H9 (cell line): Measurements from ENCODE around the gene CLEC2D. TPM values are rescaled to one million over a fixed set of nuclear protein-coding genes. Genes with fewer than 3 reads are reported as not detected.

Source experiments
- DNase-seq: peaks from one replicate; pipeline ENCODE4 v3.0.0-alpha.2; 2017
- H2AFZ ChIP-seq: one replicate; pipeline ENCODE4 v1.6.1; 2013; ENCODE audit warnings: mild to moderate bottlenecking, low read length, control low read depth, moderate library complexity
- H2AK5ac ChIP-seq: 2 replicates; pipeline ENCODE4 v1.6.1; 2013; ENCODE audit warnings: low read length, control low read depth, mixed read lengths; ENCODE audit not compliant: insufficient read length
- H2BK120ac ChIP-seq: one replicate; pipeline ENCODE4 v1.6.1; 2013; ENCODE audit warnings: low read depth, mild to moderate bottlenecking, low read length, control low read depth, inconsistent platforms; ENCODE audit not compliant: poor library complexity, severe bottlenecking
- H2BK12ac ChIP-seq: 2 replicates; pipeline ENCODE4 v1.6.1; 2013; ENCODE audit warnings: low read length, control low read depth, mixed read lengths, low read depth; ENCODE audit not compliant: insufficient read length
- H2BK15ac ChIP-seq: 2 replicates; pipeline ENCODE4 v1.6.1; 2013; ENCODE audit warnings: low read depth, low read length, control low read depth
- H2BK20ac ChIP-seq: one replicate; pipeline ENCODE4 v1.6.1; 2013; ENCODE audit warnings: low read depth, mild to moderate bottlenecking, low read length, control low read depth, inconsistent platforms; ENCODE audit not compliant: poor library complexity, severe bottlenecking
- H2BK5ac ChIP-seq: 2 replicates; pipeline ENCODE4 v1.6.1; 2013; ENCODE audit warnings: low read length, control low read depth, mixed read lengths; ENCODE audit not compliant: insufficient read length
- H3K14ac ChIP-seq: 2 replicates; pipeline ENCODE4 v1.6.1; 2013; ENCODE audit warnings: low read length, control low read depth; ENCODE audit not compliant: insufficient read depth
- H3K18ac ChIP-seq: 2 replicates; pipeline ENCODE4 v1.6.1; 2013; ENCODE audit warnings: low read depth, mild to moderate bottlenecking, mixed read lengths, low read length, control low read depth; ENCODE audit not compliant: insufficient read length
- H3K23ac ChIP-seq: 2 replicates; pipeline ENCODE4 v1.6.1; 2013; ENCODE audit warnings: low read length, control low read depth, mixed read lengths, low read depth; ENCODE audit not compliant: insufficient read length
- H3K23me2 ChIP-seq: 2 replicates; pipeline ENCODE4 v1.6.1; 2013; ENCODE audit warnings: low read depth, mild to moderate bottlenecking, mixed read lengths, low read length, control low read depth; ENCODE audit not compliant: insufficient read length, poor library complexity, severe bottlenecking
- H3K27ac ChIP-seq: 2 replicates; pipeline ENCODE4 v1.5.1; 2013; ENCODE audit warnings: low read length, control low read depth, mixed read lengths, low read depth; ENCODE audit not compliant: insufficient read length
- H3K27me3 ChIP-seq: 2 replicates; pipeline ENCODE4 v1.6.1; 2013; ENCODE audit warnings: low read length, control low read depth, inconsistent platforms; ENCODE audit not compliant: insufficient read depth
- H3K4ac ChIP-seq: 2 replicates; pipeline ENCODE4 v1.6.1; 2013; ENCODE audit warnings: low read depth, mild to moderate bottlenecking, control low read depth, inconsistent platforms, low read length, moderate library complexity
- H3K4me1 ChIP-seq: 2 replicates; pipeline ENCODE4 v1.6.1; 2013; ENCODE audit warnings: low read length, control low read depth, inconsistent platforms; ENCODE audit not compliant: insufficient read depth
- H3K4me2 ChIP-seq: 2 replicates; pipeline ENCODE4 v1.6.1; 2013; ENCODE audit warnings: low read length, control low read depth, mixed read lengths; ENCODE audit not compliant: insufficient read length, insufficient read depth
- H3K56ac ChIP-seq: 2 replicates; pipeline ENCODE4 v1.6.1; 2013; ENCODE audit warnings: low read depth, mild to moderate bottlenecking, mixed read lengths, low read length, control low read depth; ENCODE audit not compliant: insufficient read length
- H3K79me1 ChIP-seq: 2 replicates; pipeline ENCODE4 v1.6.1; 2013; ENCODE audit warnings: low read depth, mild to moderate bottlenecking, moderate library complexity, low read length, control low read depth, inconsistent platforms; ENCODE audit not compliant: insufficient read depth, poor library complexity, severe bottlenecking
- H3K79me2 ChIP-seq: 2 replicates; pipeline ENCODE4 v1.6.1; 2013; ENCODE audit warnings: low read length, control low read depth, inconsistent platforms; ENCODE audit not compliant: insufficient read depth
- H3K9ac ChIP-seq: 2 replicates; pipeline ENCODE4 v1.6.1; 2013; ENCODE audit warnings: low read length, control low read depth, mixed read lengths; ENCODE audit not compliant: insufficient read length; ENCODE audit errors: extremely low read depth
- H3K9me3 ChIP-seq: one replicate; pipeline ENCODE4 v1.6.1; 2013; ENCODE audit warnings: low read depth, low read length, inconsistent platforms; ENCODE audit not compliant: control insufficient read depth
- H3T11ph ChIP-seq: one replicate; pipeline ENCODE4 v1.6.1; 2013; ENCODE audit warnings: mild to moderate bottlenecking, low read length, control low read depth, inconsistent platforms
- H4K20me1 ChIP-seq: one replicate; pipeline ENCODE4 v1.6.1; 2013; ENCODE audit not compliant: control insufficient read depth, insufficient read length, insufficient read depth
- H4K5ac ChIP-seq: 2 replicates; pipeline ENCODE4 v1.6.1; 2013; ENCODE audit warnings: low read depth, mild to moderate bottlenecking, mixed read lengths, low read length, control low read depth; ENCODE audit not compliant: insufficient read length
- H4K8ac ChIP-seq: replicated peaks from 2 replicates; pipeline ENCODE4 v1.6.1; 2013; ENCODE audit warnings: low read length, control low read depth, mixed read lengths, low read depth; ENCODE audit not compliant: insufficient read length
- H4K91ac ChIP-seq: 2 replicates; pipeline ENCODE4 v1.6.1; 2013; ENCODE audit warnings: low read depth, mild to moderate bottlenecking, moderate library complexity, mixed read lengths, low read length, control low read depth; ENCODE audit not compliant: insufficient read length
- H3K27ac Mint-ChIP-seq, 3 experiments: 2 replicates in 2 of 3; 3 replicates in 1 of 3; pipeline ENCODE4 v1.8.0; 2020 to 2021; ENCODE audit warnings: mixed read lengths in 3 of 3, mild to moderate bottlenecking in 1 of 3, moderate library complexity in 1 of 3
- H3K27me3 Mint-ChIP-seq: 2 replicates; pipeline ENCODE4 v1.8.0; 2021; ENCODE audit warnings: low read depth, mild to moderate bottlenecking, moderate library complexity, mixed read lengths
- H3K36me3 Mint-ChIP-seq, 3 experiments: 2 replicates in 2 of 3; 3 replicates in 1 of 3; pipeline ENCODE4 v1.8.0; 2020 to 2021; ENCODE audit warnings: low read depth in 3 of 3, mixed read lengths in 3 of 3; ENCODE audit not compliant: insufficient read depth in 1 of 3
- H3K4me1 Mint-ChIP-seq, 2 experiments: 2 replicates each; pipeline ENCODE4 v1.8.0; 2020; ENCODE audit warnings: mixed read lengths in 2 of 2
- H3K4me3 Mint-ChIP-seq, 2 experiments: 2 replicates in 1 of 2; 3 replicates in 1 of 2; pipeline ENCODE4 v1.8.0; 2020 to 2021; ENCODE audit warnings: mild to moderate bottlenecking in 2 of 2, mixed read lengths in 2 of 2, moderate library complexity in 1 of 2
- H3K9me3 Mint-ChIP-seq, 2 experiments: 2 replicates in 1 of 2; 3 replicates in 1 of 2; pipeline ENCODE4 v1.8.0; 2020; ENCODE audit warnings: mild to moderate bottlenecking in 2 of 2, mixed read lengths in 2 of 2, moderate library complexity in 1 of 2
- WGBS: extraction: QIAGEN DNeasy Blood & Tissue Kit; methylation state at CpG from one replicate; pipeline ENCODE4 v1.1.7; 2013; ENCODE audit warnings: missing lambda C conversion rate, low lambda C conversion rate, mixed read lengths; ENCODE audit not compliant: insufficient read length; ENCODE audit errors: extremely low coverage; 5-methylcytosine and 5-hydroxymethylcytosine counted together
- total RNA-seq: library from RNA; stranded (reverse); gene quantifications from 2 replicates; pipeline ENCODE4 v1.2.1, GENCODE V29; 2021
- TF ChIP-seq, protein P1 (sequence below): fragments of 200-600 bp; sonication (generic); conservative IDR thresholded peaks from 3 replicates; pipeline ENCODE4 v1.8.0; 2021; ENCODE audit warnings: antibody characterized with exemption, mild to moderate bottlenecking

Gene CLEC2D
- total RNA-seq, 1 experiment from 2014 or later, result 2.1 TPM

GRCh38 chr12:9724023-9724422 is 54.5 kb downstream of the CLEC2D start:
- H3K27me3 ChIP-seq, result no peaks in the 10 kb centered on the region
- no peak overlapping the region for H3K56ac ChIP-seq
- H2BK20ac ChIP-seq, result no peak overlapping the region
- no peaks in the 10 kb centered on the region for H3K9me3 ChIP-seq
- no peaks in the 10 kb centered on the region for H3K23me2 ChIP-seq
- Mint-ChIP-seq H3K27ac (no peak overlapping the region), H3K27me3 (no peaks in the 10 kb centered on the region), H3K9me3 (no peaks in the 10 kb centered on the region), H3K4me1 (no peaks in the 10 kb centered on the region), H3K4me3 (no peak overlapping the region), H3K36me3 (no peaks in the 10 kb centered on the region)
- H2BK12ac ChIP-seq, result no peak overlapping the region
- no peaks in the 10 kb centered on the region for H3K79me1 ChIP-seq
- no peak overlapping the region for H3K9ac ChIP-seq
- no peak overlapping the region for H2BK15ac ChIP-seq
- no peaks in the 10 kb centered on the region for H4K20me1 ChIP-seq
- H2BK5ac ChIP-seq, result no peak overlapping the region
- H3K79me2 ChIP-seq, result no peaks in the 10 kb centered on the region
- no peak overlapping the region for H2AFZ ChIP-seq
- H3K4me2 ChIP-seq, result no peak overlapping the region
- DNase-seq, result no peak
- no peak overlapping the region for H3K23ac ChIP-seq
- H3T11ph ChIP-seq, result no peak overlapping the region
- H3K4ac ChIP-seq, result no peak overlapping the region
- no peak overlapping the region for H3K27ac ChIP-seq
- H3K4me1 ChIP-seq, result no peaks in the 10 kb centered on the region
- H3K18ac ChIP-seq, result no peak overlapping the region
- no peak overlapping the region for H4K5ac ChIP-seq
- H4K91ac ChIP-seq, result no peak overlapping the region
- H3K14ac ChIP-seq, result no peak overlapping the region
- TF ChIP-seq, protein P1, sequence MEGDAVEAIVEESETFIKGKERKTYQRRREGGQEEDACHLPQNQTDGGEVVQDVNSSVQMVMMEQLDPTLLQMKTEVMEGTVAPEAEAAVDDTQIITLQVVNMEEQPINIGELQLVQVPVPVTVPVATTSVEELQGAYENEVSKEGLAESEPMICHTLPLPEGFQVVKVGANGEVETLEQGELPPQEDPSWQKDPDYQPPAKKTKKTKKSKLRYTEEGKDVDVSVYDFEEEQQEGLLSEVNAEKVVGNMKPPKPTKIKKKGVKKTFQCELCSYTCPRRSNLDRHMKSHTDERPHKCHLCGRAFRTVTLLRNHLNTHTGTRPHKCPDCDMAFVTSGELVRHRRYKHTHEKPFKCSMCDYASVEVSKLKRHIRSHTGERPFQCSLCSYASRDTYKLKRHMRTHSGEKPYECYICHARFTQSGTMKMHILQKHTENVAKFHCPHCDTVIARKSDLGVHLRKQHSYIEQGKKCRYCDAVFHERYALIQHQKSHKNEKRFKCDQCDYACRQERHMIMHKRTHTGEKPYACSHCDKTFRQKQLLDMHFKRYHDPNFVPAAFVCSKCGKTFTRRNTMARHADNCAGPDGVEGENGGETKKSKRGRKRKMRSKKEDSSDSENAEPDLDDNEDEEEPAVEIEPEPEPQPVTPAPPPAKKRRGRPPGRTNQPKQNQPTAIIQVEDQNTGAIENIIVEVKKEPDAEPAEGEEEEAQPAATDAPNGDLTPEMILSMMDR, result no peak
- no peak overlapping the region for H2BK120ac ChIP-seq
- no peak overlapping the region for H4K8ac ChIP-seq
- H2AK5ac ChIP-seq, result no peak overlapping the region
- WGBS, result no CpG with 5 or more reads among the region's 1 CpG
